GM19468 (cell line): ENCODE results near the gene C9orf57.
"Not testable (repeated sequence)": the region's sequence is repeated elsewhere in the genome, so short reads cannot be mapped to it uniquely, and the experiment has no call there.

ENCODE experiments used
- ATAC-seq: cut with Tn5 transposase; IDR thresholded peaks from one replicate; pipeline ENCODE4 v1.9.1; 2021; ENCODE audit warnings: mild to moderate bottlenecking, moderate library complexity, moderate number of reproducible peaks; ENCODE audit not compliant: unreplicated experiment; ENCODE audit errors: extremely low read depth

The C9orf57 gene

GRCh38 chr9:72060513-72060912, at the start of gene C9orf57:
C9orf57 (minus strand) TSS chr9:72060613; CDS start chr9:72059331, 1,282 bp downstream.
- no peak for ATAC-seq

- ATAC-seq = no peak
Measured at GRCh38 chr9:72102520-72102919, 42.1 kb upstream of the C9orf57 start.

- ATAC-seq = not testable (repeated sequence)
Measured at GRCh38 chr9:72095520-72095919, 35.1 kb upstream of the C9orf57 start.

GRCh38 chr9:72092820-72093219, 32.4 kb upstream of the C9orf57 start:
- ATAC-seq = no peak

- ATAC-seq = no peak
Measured at GRCh38 chr9:72089451-72090130, 29.2 kb upstream of the C9orf57 start.

GRCh38 chr9:72082536-72082935, 22.1 kb upstream of the C9orf57 start:
- no peak for ATAC-seq

GRCh38 chr9:72074666-72075065, 14.3 kb upstream of the C9orf57 start:
- ATAC-seq = not testable (repeated sequence)

GRCh38 chr9:72065076-72065475, 4.7 kb upstream of the C9orf57 start:
- no peak for ATAC-seq

GRCh38 chr9:72052122-72052521, 8.3 kb downstream of the C9orf57 start:
- ATAC-seq = no peak

- ATAC-seq = no peak
Measured at GRCh38 chr9:72048850-72049249, 11.6 kb downstream of the C9orf57 start.

- ATAC-seq = no peak
Measured at GRCh38 chr9:72046630-72047456, 13.6 kb downstream of the C9orf57 start.

- no peak for ATAC-seq
Measured at GRCh38 chr9:72044095-72044494, 16.3 kb downstream of the C9orf57 start.

- no peak for ATAC-seq
Measured at GRCh38 chr9:72043576-72043975, 16.8 kb downstream of the C9orf57 start.

GRCh38 chr9:72042928-72043327, 17.5 kb downstream of the C9orf57 start:
- no peak for ATAC-seq

- ATAC-seq = no peak
Measured at GRCh38 chr9:72041775-72042194, 18.6 kb downstream of the C9orf57 start.

- ATAC-seq = no peak
Measured at GRCh38 chr9:72041369-72041768, 19.0 kb downstream of the C9orf57 start.

- ATAC-seq = no peak
Measured at GRCh38 chr9:72039532-72039931, 20.9 kb downstream of the C9orf57 start.

- ATAC-seq = no peak
Measured at GRCh38 chr9:72038890-72039410, 21.5 kb downstream of the C9orf57 start.

- no peak for ATAC-seq
Measured at GRCh38 chr9:72038408-72038807, 22.0 kb downstream of the C9orf57 start.

GRCh38 chr9:72037571-72037970, 22.8 kb downstream of the C9orf57 start:
- ATAC-seq = no peak

- ATAC-seq = no peak
Measured at GRCh38 chr9:72030767-72031166, 29.6 kb downstream of the C9orf57 start.
